C4-2B (cell line): ENCODE data around the gene NEGR1.

Experiments
- CTCF ChIP-seq: fragments of 450-650 bp; conservative IDR thresholded peaks from 2 replicates; pipeline ENCODE4 v1.5.1; 2017; ENCODE audit warnings: mild to moderate bottlenecking
- ZFX ChIP-seq: fragments of 450-650 bp; IDR thresholded peaks from 2 replicates; pipeline ENCODE4 v1.6.1; 2017

- TF ChIP-seq CTCF = no peak
- TF ChIP-seq ZFX = no peak
These were observed 458.5 kb downstream of the NEGR1 start for GRCh38 chr1:71823708-71824305.
